Measurements from ENCODE around the gene CEP162. TPM values are rescaled to one million over a fixed set of nuclear protein-coding genes. Genes with fewer than 3 reads are reported as not detected.
"Not testable (repeated sequence)": the region's sequence is repeated elsewhere in the genome, so short reads cannot be mapped to it uniquely, and the experiment has no call there.

The CEP162 gene
- total and polyA plus RNA-seq, 10 of the 15 experiments (the other 5 are each of a cell fraction or from before 2014, with no cell fraction given), result 2.7 to 7.9 (median 4.5) TPM

- DNase-seq (ENCODE audit: low read depth, low spot score) (no peak), ATAC-seq (no peak), FAIRE-seq (no peak)
- CTCF ChIA-PET, result no interaction called here
- Histone ChIP-seq H3K27me3 (replicated peaks in 1 of 2; ENCODE audit: control insufficient read depth in 2 of 2, insufficient read depth in 2 of 2, low read length in 1 of 2) (no peaks in the 10 kb centered on the region), H3K9ac (ENCODE audit: control insufficient read depth, insufficient read depth, low read length) (no peak overlapping the region), H3K9me3 (replicated peaks; ENCODE audit: control insufficient read depth, insufficient read depth, low read length) (no peaks in the 10 kb centered on the region), H4K20me1 (ENCODE audit: control insufficient read depth, insufficient read depth) (no peaks in the 10 kb centered on the region), H3K27ac (ENCODE audit: control insufficient read depth, insufficient read depth) (no peak overlapping the region), H3K36me3 (ENCODE audit: control insufficient read depth in 2 of 2, insufficient read depth in 2 of 2, low read length in 1 of 2) (no peaks in the 10 kb centered on the region), H2AFZ (ENCODE audit: control insufficient read depth, low read depth, low read length) (no peak overlapping the region), H3K4me1 (ENCODE audit: control insufficient read depth, insufficient read depth, low read length) (no peaks in the 10 kb centered on the region), H3K79me2 (ENCODE audit: control insufficient read depth, insufficient read depth, low read length) (no peaks in the 10 kb centered on the region), H3K4me2 (ENCODE audit: control insufficient read depth, insufficient read depth) (no peak overlapping the region), H3K4me3 (no peak overlapping the region)
- no TSS peak for BruUV-seq (replicated peaks)
- 10% methylated on average over 3 of the region's 3 CpGs for WGBS (ENCODE audit: insufficient coverage, insufficient replicate concordance, low lambda C conversion rate, missing lambda C conversion rate)
- intact Hi-C loops (cut with micrococcal nuclease; ENCODE audit: unreplicated experiment), result no loop called here
- in situ Hi-C loops (cut with MboI), result no loop called here
- RAD21 ChIA-PET (ENCODE audit: unreplicated experiment), result no interaction called here
- TF ChIP-seq, protein P1, sequence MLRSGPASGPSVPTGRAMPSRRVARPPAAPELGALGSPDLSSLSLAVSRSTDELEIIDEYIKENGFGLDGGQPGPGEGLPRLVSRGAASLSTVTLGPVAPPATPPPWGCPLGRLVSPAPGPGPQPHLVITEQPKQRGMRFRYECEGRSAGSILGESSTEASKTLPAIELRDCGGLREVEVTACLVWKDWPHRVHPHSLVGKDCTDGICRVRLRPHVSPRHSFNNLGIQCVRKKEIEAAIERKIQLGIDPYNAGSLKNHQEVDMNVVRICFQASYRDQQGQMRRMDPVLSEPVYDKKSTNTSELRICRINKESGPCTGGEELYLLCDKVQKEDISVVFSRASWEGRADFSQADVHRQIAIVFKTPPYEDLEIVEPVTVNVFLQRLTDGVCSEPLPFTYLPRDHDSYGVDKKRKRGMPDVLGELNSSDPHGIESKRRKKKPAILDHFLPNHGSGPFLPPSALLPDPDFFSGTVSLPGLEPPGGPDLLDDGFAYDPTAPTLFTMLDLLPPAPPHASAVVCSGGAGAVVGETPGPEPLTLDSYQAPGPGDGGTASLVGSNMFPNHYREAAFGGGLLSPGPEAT (IDR thresholded peaks at IDR 0.05; ENCODE audit: low read depth), result no peak
- TF ChIP-seq SIX5 (IDR thresholded peaks at IDR 0.05; ENCODE audit: low read depth, low read length, severe bottlenecking), result no peak
- TF ChIP-seq, protein P2, sequence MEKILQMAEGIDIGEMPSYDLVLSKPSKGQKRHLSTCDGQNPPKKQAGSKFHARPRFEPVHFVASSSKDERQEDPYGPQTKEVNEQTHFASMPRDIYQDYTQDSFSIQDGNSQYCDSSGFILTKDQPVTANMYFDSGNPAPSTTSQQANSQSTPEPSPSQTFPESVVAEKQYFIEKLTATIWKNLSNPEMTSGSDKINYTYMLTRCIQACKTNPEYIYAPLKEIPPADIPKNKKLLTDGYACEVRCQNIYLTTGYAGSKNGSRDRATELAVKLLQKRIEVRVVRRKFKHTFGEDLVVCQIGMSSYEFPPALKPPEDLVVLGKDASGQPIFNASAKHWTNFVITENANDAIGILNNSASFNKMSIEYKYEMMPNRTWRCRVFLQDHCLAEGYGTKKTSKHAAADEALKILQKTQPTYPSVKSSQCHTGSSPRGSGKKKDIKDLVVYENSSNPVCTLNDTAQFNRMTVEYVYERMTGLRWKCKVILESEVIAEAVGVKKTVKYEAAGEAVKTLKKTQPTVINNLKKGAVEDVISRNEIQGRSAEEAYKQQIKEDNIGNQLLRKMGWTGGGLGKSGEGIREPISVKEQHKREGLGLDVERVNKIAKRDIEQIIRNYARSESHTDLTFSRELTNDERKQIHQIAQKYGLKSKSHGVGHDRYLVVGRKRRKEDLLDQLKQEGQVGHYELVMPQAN (conservative IDR thresholded peaks at IDR 0.05), result no peak
- TF ChIP-seq CHD4 (IDR thresholded peaks at IDR 0.05), result no peak
- no peak for TF ChIP-seq REST (IDR thresholded peaks at IDR 0.05; ENCODE audit: low read depth, low read length)
- SMC1A ChIA-PET (ENCODE audit: uncharacterized antibody, unreplicated experiment), result interaction anchor here (0.7 kb wide), 1 partner anchor 34 kb away, joined by 3 read pairs; no protein-coding TSS in a partner anchor
- POLR2A ChIA-PET, result no interaction called here
Observed at GRCh38 chr6:84249724-84250123, 22.3 kb upstream of the CEP162 start.

DNA sequence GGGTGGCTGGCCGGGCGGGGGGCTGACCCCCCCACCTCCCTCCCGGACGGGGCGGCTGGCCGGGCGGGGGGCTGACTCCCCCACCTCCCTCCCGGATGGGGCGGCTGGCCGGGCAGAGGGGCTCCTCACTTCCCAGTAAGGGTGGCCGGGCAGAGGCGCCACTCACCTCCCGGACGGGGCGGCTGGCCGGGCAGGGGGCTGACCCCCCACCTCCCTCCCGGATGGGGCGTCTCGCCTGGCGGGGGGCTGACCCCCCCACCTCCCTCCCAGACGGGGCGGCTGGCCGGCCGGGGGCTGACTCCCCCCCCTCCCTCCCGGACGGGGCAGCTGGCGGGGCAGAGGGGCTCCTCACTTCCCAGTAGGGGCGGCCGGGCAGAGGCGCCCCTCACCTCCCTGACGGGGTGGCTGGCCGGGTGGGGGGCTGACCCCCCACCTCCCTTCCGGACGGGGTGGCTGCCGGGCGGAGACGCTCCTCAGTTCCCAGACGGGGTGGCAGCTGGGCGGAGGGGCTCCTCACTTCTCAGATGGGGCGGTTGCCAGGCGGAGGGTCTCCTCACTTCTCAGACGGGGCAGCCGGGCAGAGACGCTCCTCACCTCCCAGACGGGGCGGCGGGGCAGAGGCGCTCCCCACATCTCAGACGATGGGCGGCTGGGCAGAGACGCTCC is 17.1 kb upstream of the CEP162 start:
- H3K79me2 ChIP-seq (ENCODE audit: control insufficient read depth, insufficient read depth, low read length); BruUV-seq (replicated peaks); H3K36me3 ChIP-seq (ENCODE audit: control insufficient read depth in 2 of 2, insufficient read depth in 2 of 2, low read length in 1 of 2); H3K9me3 ChIP-seq (replicated peaks; ENCODE audit: control insufficient read depth, insufficient read depth, low read length); in situ Hi-C loops (cut with MboI); FAIRE-seq; RAD21 ChIA-PET (ENCODE audit: unreplicated experiment); H3K9ac ChIP-seq (ENCODE audit: control insufficient read depth, insufficient read depth, low read length); H4K20me1 ChIP-seq (ENCODE audit: control insufficient read depth, insufficient read depth); H3K27ac ChIP-seq (ENCODE audit: control insufficient read depth, insufficient read depth); SMC1A ChIA-PET (ENCODE audit: uncharacterized antibody, unreplicated experiment); H3K27me3 ChIP-seq (replicated peaks in 1 of 2; ENCODE audit: control insufficient read depth in 2 of 2, insufficient read depth in 2 of 2, low read length in 1 of 2); intact Hi-C loops (cut with micrococcal nuclease; ENCODE audit: unreplicated experiment); H3K4me2 ChIP-seq (ENCODE audit: control insufficient read depth, insufficient read depth); POLR2A ChIA-PET; CTCF ChIA-PET; DNase-seq (ENCODE audit: low read depth, low spot score); H3K4me1 ChIP-seq (ENCODE audit: control insufficient read depth, insufficient read depth, low read length); H2AFZ ChIP-seq (ENCODE audit: control insufficient read depth, low read depth, low read length); H3K4me3 ChIP-seq; ATAC-seq: not testable (repeated sequence)
- 78% methylated on average over 12 of the region's 51 CpGs for WGBS (ENCODE audit: insufficient coverage, insufficient replicate concordance, low lambda C conversion rate, missing lambda C conversion rate)
